PFSK-1 (cell line): ENCODE data around the gene DMC1.

Source experiments
- FOXP2 ChIP-seq: optimal IDR thresholded peaks from 2 replicates; pipeline ENCODE3; 2011; ENCODE audit warnings: borderline replicate concordance, control low read depth, inconsistent platforms; ENCODE audit not compliant: insufficient read depth; ENCODE audit errors: extremely low read length, extremely low read depth
- POLR2AphosphoS5 ChIP-seq: IDR thresholded peaks from 2 replicates; pipeline ENCODE4 v1.6.1; 2012; ENCODE audit warnings: low read depth, mild to moderate bottlenecking, control low read depth, low read length, moderate library complexity
- REST ChIP-seq, 2 experiments: IDR thresholded peaks; 2 replicates each; pipeline versions ENCODE4 v1.6.1 to v1.8.0; 2011 to 2012; ENCODE audit warnings: low read depth in 2 of 2, low read length in 2 of 2, control low read depth in 1 of 2, inconsistent platforms in 1 of 2, mild to moderate bottlenecking in 1 of 2, moderate library complexity in 1 of 2; ENCODE audit not compliant: insufficient read depth in 1 of 2
- SIN3A ChIP-seq: IDR thresholded peaks from 2 replicates; pipeline ENCODE4 v1.6.1; 2012; ENCODE audit warnings: mild to moderate bottlenecking, low read length, moderate library complexity, borderline replicate concordance; ENCODE audit not compliant: insufficient read depth
- TAF1 ChIP-seq: IDR thresholded peaks from 2 replicates; pipeline ENCODE4 v1.6.1; 2012; ENCODE audit warnings: low read length, control low read depth, borderline replicate concordance; ENCODE audit not compliant: insufficient read depth

GRCh38 chr22:38549101-38549894 lies 20.7 kb downstream of the DMC1 start:
- TF ChIP-seq POLR2AphosphoS5 (no peak), SIN3A (no peak), TAF1 (no peak), REST (IDR thresholded peaks at IDR 0.05; ENCODE audit: insufficient read depth in 1 of 2, low read depth in 2 of 2, low read length in 2 of 2) (no peak), FOXP2 (no peak)
